Measurements from ENCODE around the gene FGFBP2.

Gene FGFBP2

GRCh38 chr4:15948826-15949225 is 14.1 kb downstream of the FGFBP2 start:
- H3K4me1 ChIP-seq (ENCODE audit: control insufficient read depth in 5 of 5, insufficient read depth in 5 of 5, low read length in 5 of 5), result peaks cover 0 to 17% (median 9%) of the 10 kb centered on the region in 5 donors
- H3K27ac ChIP-seq (ENCODE audit: low read depth, low read length), result no peak overlapping the region
- H3K9ac ChIP-seq (ENCODE audit: low read length in 5 of 5), result no peak overlapping the region
- H3K27me3 ChIP-seq (ENCODE audit: control insufficient read depth in 5 of 5, insufficient read depth in 4 of 5, low read length in 5 of 5), result no peaks in the 10 kb centered on the region
- H3K36me3 ChIP-seq (ENCODE audit: control insufficient read depth in 5 of 5, insufficient read depth in 5 of 5, low read length in 5 of 5), result no peaks in the 10 kb centered on the region
- no peak overlapping the region for H3K4me3 ChIP-seq (ENCODE audit: low read depth in 1 of 5, low read length in 5 of 5)
- H3K9me3 ChIP-seq (ENCODE audit: control insufficient read depth in 5 of 5, low read length in 5 of 5), result no peaks in the 10 kb centered on the region

- Histone ChIP-seq H3K9me3 (ENCODE audit: control insufficient read depth in 5 of 5, low read length in 5 of 5) (no peaks in the 10 kb centered on the region), H3K9ac (ENCODE audit: low read length in 5 of 5) (no peak overlapping the region), H3K27me3 (ENCODE audit: control insufficient read depth in 5 of 5, insufficient read depth in 4 of 5, low read length in 5 of 5) (no peaks in the 10 kb centered on the region), H3K4me3 (ENCODE audit: low read depth in 1 of 5, low read length in 5 of 5) (no peak overlapping the region), H3K4me1 (ENCODE audit: control insufficient read depth in 5 of 5, insufficient read depth in 5 of 5, low read length in 5 of 5) (peaks cover 0 to 17% (median 9%) of the 10 kb centered on the region in 5 donors), H3K27ac (ENCODE audit: low read depth, low read length) (no peak overlapping the region), H3K36me3 (ENCODE audit: control insufficient read depth in 5 of 5, insufficient read depth in 5 of 5, low read length in 5 of 5) (no peaks in the 10 kb centered on the region)
These were observed 15.3 kb downstream of the FGFBP2 start for GRCh38 chr4:15947684-15948083.

- Histone ChIP-seq H3K9me3 (ENCODE audit: control insufficient read depth in 5 of 5, low read length in 5 of 5) (no peaks in the 10 kb centered on the region), H3K4me3 (ENCODE audit: low read depth in 1 of 5, low read length in 5 of 5) (no peak overlapping the region), H3K36me3 (ENCODE audit: control insufficient read depth in 5 of 5, insufficient read depth in 5 of 5, low read length in 5 of 5) (no peaks in the 10 kb centered on the region), H3K9ac (ENCODE audit: low read length in 5 of 5) (no peak overlapping the region), H3K4me1 (ENCODE audit: control insufficient read depth in 5 of 5, insufficient read depth in 5 of 5, low read length in 5 of 5) (peaks cover 0 to 17% (median 9%) of the 10 kb centered on the region in 5 donors), H3K27ac (ENCODE audit: low read depth, low read length) (no peak overlapping the region), H3K27me3 (ENCODE audit: control insufficient read depth in 5 of 5, insufficient read depth in 4 of 5, low read length in 5 of 5) (no peaks in the 10 kb centered on the region)
These were observed 17.5 kb downstream of the FGFBP2 start for GRCh38 chr4:15945516-15945915.

GRCh38 chr4:15944895-15945294 is 18.1 kb downstream of the FGFBP2 start:
- H3K4me3 ChIP-seq (ENCODE audit: low read depth in 1 of 5, low read length in 5 of 5), result no peak overlapping the region
- H3K9ac ChIP-seq (ENCODE audit: low read length in 5 of 5), result no peak overlapping the region
- no peaks in the 10 kb centered on the region for H3K27me3 ChIP-seq (ENCODE audit: control insufficient read depth in 5 of 5, insufficient read depth in 4 of 5, low read length in 5 of 5)
- no peak overlapping the region for H3K27ac ChIP-seq (ENCODE audit: low read depth, low read length)
- H3K9me3 ChIP-seq (ENCODE audit: control insufficient read depth in 5 of 5, low read length in 5 of 5), result no peaks in the 10 kb centered on the region
- no peaks in the 10 kb centered on the region for H3K36me3 ChIP-seq (ENCODE audit: control insufficient read depth in 5 of 5, insufficient read depth in 5 of 5, low read length in 5 of 5)
- peaks cover 0 to 17% (median 9%) of the 10 kb centered on the region in 5 donors for H3K4me1 ChIP-seq (ENCODE audit: control insufficient read depth in 5 of 5, insufficient read depth in 5 of 5, low read length in 5 of 5)

- Histone ChIP-seq H3K9ac (ENCODE audit: low read length in 5 of 5) (no peak overlapping the region), H3K4me3 (ENCODE audit: low read depth in 1 of 5, low read length in 5 of 5) (no peak overlapping the region), H3K27ac (ENCODE audit: low read depth, low read length) (no peak overlapping the region), H3K9me3 (ENCODE audit: control insufficient read depth in 5 of 5, low read length in 5 of 5) (no peaks in the 10 kb centered on the region), H3K36me3 (ENCODE audit: control insufficient read depth in 5 of 5, insufficient read depth in 5 of 5, low read length in 5 of 5) (no peaks in the 10 kb centered on the region), H3K27me3 (ENCODE audit: control insufficient read depth in 5 of 5, insufficient read depth in 4 of 5, low read length in 5 of 5) (no peaks in the 10 kb centered on the region), H3K4me1 (ENCODE audit: control insufficient read depth in 5 of 5, insufficient read depth in 5 of 5, low read length in 5 of 5) (peaks cover 0 to 17% (median 9%) of the 10 kb centered on the region in 5 donors)
These were observed 20.7 kb downstream of the FGFBP2 start for GRCh38 chr4:15942283-15942682.

GRCh38 chr4:15938640-15939039 is 24.3 kb downstream of the FGFBP2 start, which contains the start of gene FGFBP1:
TSS of gene FGFBP1 (minus strand) at chr4:15938740. CDS start at chr4:15936632, 2,108 bp downstream.
- H3K9ac ChIP-seq (ENCODE audit: low read length in 5 of 5), result no peak within 1 kb of the TSS
- no peaks in the 10 kb centered on the region for H3K36me3 ChIP-seq (ENCODE audit: control insufficient read depth in 5 of 5, insufficient read depth in 5 of 5, low read length in 5 of 5)
- no peak within 1 kb of the TSS for H3K27ac ChIP-seq (ENCODE audit: low read depth, low read length)
- H3K4me1 ChIP-seq (ENCODE audit: control insufficient read depth in 5 of 5, insufficient read depth in 5 of 5, low read length in 5 of 5), result peaks cover 0 to 3% (median 0%) of the 10 kb centered on the region in 5 donors
- no peaks in the 10 kb centered on the region for H3K9me3 ChIP-seq (ENCODE audit: control insufficient read depth in 5 of 5, low read length in 5 of 5)
- no peaks in the 10 kb centered on the region for H3K27me3 ChIP-seq (ENCODE audit: control insufficient read depth in 5 of 5, insufficient read depth in 4 of 5, low read length in 5 of 5)
- no peak within 1 kb of the TSS for H3K4me3 ChIP-seq (ENCODE audit: low read depth in 1 of 5, low read length in 5 of 5)

GRCh38 chr4:15938182-15938581 is 24.8 kb downstream of the FGFBP2 start:
- no peak overlapping the region for H3K27ac ChIP-seq (ENCODE audit: low read depth, low read length)

GRCh38 chr4:15936495-15936894 is 26.5 kb downstream of the FGFBP2 start:
- H3K36me3 ChIP-seq (ENCODE audit: control insufficient read depth in 5 of 5, insufficient read depth in 5 of 5, low read length in 5 of 5), result no peaks in the 10 kb centered on the region
- no peak overlapping the region for H3K27ac ChIP-seq (ENCODE audit: low read depth, low read length)
- no peaks in the 10 kb centered on the region for H3K9me3 ChIP-seq (ENCODE audit: control insufficient read depth in 5 of 5, low read length in 5 of 5)
- no peak overlapping the region for H3K4me3 ChIP-seq (ENCODE audit: low read depth in 1 of 5, low read length in 5 of 5)
- no peaks in the 10 kb centered on the region for H3K27me3 ChIP-seq (ENCODE audit: control insufficient read depth in 5 of 5, insufficient read depth in 4 of 5, low read length in 5 of 5)
- no peak overlapping the region for H3K9ac ChIP-seq (ENCODE audit: low read length in 5 of 5)
- H3K4me1 ChIP-seq (ENCODE audit: control insufficient read depth in 5 of 5, insufficient read depth in 5 of 5, low read length in 5 of 5), result peaks cover 0 to 3% (median 0%) of the 10 kb centered on the region in 5 donors

More at GRCh38 chr4:15938182-15938581, 24.8 kb downstream of the FGFBP2 start:
- H3K9ac ChIP-seq (ENCODE audit: low read length in 5 of 5), result no peak overlapping the region
- peaks cover 0 to 3% (median 0%) of the 10 kb centered on the region in 5 donors for H3K4me1 ChIP-seq (ENCODE audit: control insufficient read depth in 5 of 5, insufficient read depth in 5 of 5, low read length in 5 of 5)
- H3K36me3 ChIP-seq (ENCODE audit: control insufficient read depth in 5 of 5, insufficient read depth in 5 of 5, low read length in 5 of 5), result no peaks in the 10 kb centered on the region
- no peaks in the 10 kb centered on the region for H3K9me3 ChIP-seq (ENCODE audit: control insufficient read depth in 5 of 5, low read length in 5 of 5)
- no peaks in the 10 kb centered on the region for H3K27me3 ChIP-seq (ENCODE audit: control insufficient read depth in 5 of 5, insufficient read depth in 4 of 5, low read length in 5 of 5)
- no peak overlapping the region for H3K4me3 ChIP-seq (ENCODE audit: low read depth in 1 of 5, low read length in 5 of 5)

- Histone ChIP-seq H3K4me3 (ENCODE audit: low read depth in 1 of 5, low read length in 5 of 5) (no peak overlapping the region), H3K4me1 (ENCODE audit: control insufficient read depth in 5 of 5, insufficient read depth in 5 of 5, low read length in 5 of 5) (peaks cover 0 to 5% (median under 1%) of the 10 kb centered on the region in 5 donors), H3K27ac (ENCODE audit: low read depth, low read length) (no peak overlapping the region), H3K36me3 (ENCODE audit: control insufficient read depth in 5 of 5, insufficient read depth in 5 of 5, low read length in 5 of 5) (no peaks in the 10 kb centered on the region), H3K9me3 (ENCODE audit: control insufficient read depth in 5 of 5, low read length in 5 of 5) (no peaks in the 10 kb centered on the region), H3K9ac (ENCODE audit: low read length in 5 of 5) (no peak overlapping the region), H3K27me3 (ENCODE audit: control insufficient read depth in 5 of 5, insufficient read depth in 4 of 5, low read length in 5 of 5) (no peaks in the 10 kb centered on the region)
These were observed 27.2 kb downstream of the FGFBP2 start for GRCh38 chr4:15935504-15936402.

GRCh38 chr4:15934259-15934658 is 28.7 kb downstream of the FGFBP2 start:
- no peak overlapping the region for H3K9ac ChIP-seq (ENCODE audit: low read length in 5 of 5)
- no peaks in the 10 kb centered on the region for H3K27me3 ChIP-seq (ENCODE audit: control insufficient read depth in 5 of 5, insufficient read depth in 4 of 5, low read length in 5 of 5)
- no peak overlapping the region for H3K4me3 ChIP-seq (ENCODE audit: low read depth in 1 of 5, low read length in 5 of 5)
- peaks cover 0 to 20% (median 14%) of the 10 kb centered on the region in 5 donors for H3K4me1 ChIP-seq (ENCODE audit: control insufficient read depth in 5 of 5, insufficient read depth in 5 of 5, low read length in 5 of 5)
- H3K36me3 ChIP-seq (ENCODE audit: control insufficient read depth in 5 of 5, insufficient read depth in 5 of 5, low read length in 5 of 5), result no peaks in the 10 kb centered on the region
- H3K27ac ChIP-seq (ENCODE audit: low read depth, low read length), result no peak overlapping the region
- no peaks in the 10 kb centered on the region for H3K9me3 ChIP-seq (ENCODE audit: control insufficient read depth in 5 of 5, low read length in 5 of 5)
